GM19240 (cell line): Measurements from ENCODE around the gene UPP2.

Experiments
- DNase-seq: peaks from one replicate; pipeline ENCODE4 v3.0.0; 2011; ENCODE audit warnings: low spot score; ENCODE audit not compliant: insufficient read length

UPP2 gene

DNA sequence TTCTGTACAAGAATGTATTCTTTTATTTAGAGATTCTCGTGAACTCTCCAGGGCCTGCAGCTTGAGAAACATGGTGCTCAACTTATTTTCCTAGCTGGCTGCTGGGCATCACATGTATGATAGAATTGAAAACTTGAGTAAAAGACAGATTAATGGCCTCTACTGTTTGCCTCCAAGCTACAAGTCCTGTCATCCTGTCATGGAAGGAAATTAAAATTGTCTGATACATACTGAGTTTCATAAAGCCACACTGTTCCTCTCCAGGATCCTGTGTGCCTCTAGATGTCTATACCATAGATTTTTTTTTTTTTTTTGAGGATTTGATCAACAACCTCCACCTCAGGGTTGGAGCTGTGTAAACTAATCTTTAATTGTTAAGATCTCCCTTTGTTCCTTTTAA is 38.5 kb downstream of the UPP2 start:
- no peak for DNase-seq

DNA sequence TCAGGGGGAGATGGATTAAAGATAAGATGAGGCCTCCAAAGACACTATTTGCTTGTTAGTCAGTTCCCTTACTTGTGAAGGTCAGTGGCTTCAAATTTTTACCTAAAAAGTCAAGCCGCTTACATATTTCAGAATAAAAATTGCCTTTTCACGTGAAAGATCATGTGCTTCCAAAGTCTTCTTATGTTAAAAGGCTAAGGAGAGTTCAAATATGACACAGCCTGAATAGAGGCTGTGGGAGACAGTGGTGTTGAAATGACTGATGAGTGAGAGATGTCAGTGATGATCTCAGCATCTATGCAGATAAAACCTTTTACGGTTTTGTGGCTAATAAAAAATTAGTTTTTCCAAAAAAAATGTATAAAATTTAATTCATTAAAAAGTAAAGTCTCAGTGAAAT is 40.5 kb downstream of the UPP2 start:
- no peak for DNase-seq

GRCh38 chr2:158142568-158143332 is 41.1 kb downstream of the UPP2 start:
- DNase-seq = no peak

- no peak for DNase-seq
Observed at GRCh38 chr2:158143703-158144360, 42.2 kb downstream of the UPP2 start.

- no peak for DNase-seq
Observed at GRCh38 chr2:158144914-158145625, 43.4 kb downstream of the UPP2 start.

DNA sequence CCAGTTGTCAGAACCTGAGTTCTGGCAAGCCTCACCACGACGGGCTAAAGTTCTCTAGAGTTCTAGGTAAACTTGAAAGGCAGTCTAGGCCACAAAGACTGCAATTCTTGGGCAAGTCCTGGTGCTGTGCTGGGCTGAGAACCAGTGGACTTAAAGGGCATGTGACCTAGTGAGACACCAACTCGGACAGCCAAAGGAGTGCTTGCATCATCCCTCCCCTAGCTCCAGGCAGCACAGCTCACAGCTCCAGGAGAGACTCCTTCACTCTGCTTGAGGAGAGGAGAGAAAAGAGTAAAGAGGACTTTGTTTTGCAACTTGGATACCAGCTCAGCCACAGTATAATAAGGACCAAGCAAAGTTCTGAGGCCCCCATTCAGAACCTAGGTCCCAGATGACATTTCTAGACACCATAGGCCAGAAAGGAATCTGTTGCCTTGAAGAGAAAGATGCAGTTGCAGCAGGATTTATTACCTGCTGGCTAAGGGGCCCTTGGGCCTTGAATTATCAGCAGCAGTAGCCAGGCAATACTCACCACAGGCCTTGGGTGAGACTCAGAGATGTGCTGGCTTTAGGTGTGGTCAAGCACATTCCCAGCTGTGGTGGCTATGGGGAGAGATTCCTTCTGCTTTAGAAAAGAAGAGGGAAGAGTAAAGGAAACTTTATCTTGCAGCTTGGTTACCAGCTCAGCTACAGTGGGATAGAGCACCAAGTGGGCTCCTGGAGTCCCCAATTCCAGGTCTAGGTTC is 51.8 kb downstream of the UPP2 start:
- no peak for DNase-seq

GRCh38 chr2:158154596-158154995 is 52.9 kb downstream of the UPP2 start:
- no peak for DNase-seq

DNA sequence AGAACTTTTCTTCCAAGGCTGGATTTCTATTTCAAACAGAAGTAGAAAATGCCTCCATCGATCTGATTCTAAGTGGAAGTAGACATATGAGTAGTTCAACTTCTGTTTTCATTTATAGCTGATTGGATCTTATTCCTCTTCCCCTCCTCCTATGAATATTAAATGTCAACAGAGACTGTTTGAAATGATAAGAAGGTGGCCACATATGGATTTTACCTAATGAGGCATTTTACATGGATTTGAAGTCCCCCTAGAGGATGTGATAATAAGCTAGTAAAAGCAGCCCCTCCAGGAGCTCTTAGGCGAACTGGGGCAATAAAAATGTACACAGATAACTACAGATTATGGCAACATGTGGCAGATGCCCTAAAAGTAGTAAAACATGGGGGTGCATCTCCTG is 71.0 kb downstream of the UPP2 start:
- DNase-seq = no peak

GRCh38 chr2:158174495-158174894 is 72.8 kb downstream of the UPP2 start:
- no peak for DNase-seq

DNA sequence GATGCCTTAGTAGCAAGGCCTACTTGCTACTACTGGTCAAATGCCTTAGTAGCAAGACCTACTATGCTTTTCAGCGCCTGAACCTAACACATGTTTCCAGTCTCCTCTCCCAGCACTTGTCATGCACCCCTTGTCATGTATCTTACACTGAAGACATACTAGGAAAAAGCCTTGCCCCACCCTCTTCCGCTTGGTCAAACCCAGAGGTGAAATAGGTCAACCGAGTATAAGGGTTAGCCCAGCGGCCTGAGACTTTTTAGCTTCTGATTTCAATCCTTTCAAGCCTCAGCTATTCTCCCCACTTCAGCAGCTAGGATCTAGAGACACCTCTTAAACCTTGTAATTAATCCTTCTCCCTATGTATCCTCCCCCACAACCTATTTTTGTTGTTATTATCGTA is 73.3 kb downstream of the UPP2 start:
- DNase-seq = no peak

DNA sequence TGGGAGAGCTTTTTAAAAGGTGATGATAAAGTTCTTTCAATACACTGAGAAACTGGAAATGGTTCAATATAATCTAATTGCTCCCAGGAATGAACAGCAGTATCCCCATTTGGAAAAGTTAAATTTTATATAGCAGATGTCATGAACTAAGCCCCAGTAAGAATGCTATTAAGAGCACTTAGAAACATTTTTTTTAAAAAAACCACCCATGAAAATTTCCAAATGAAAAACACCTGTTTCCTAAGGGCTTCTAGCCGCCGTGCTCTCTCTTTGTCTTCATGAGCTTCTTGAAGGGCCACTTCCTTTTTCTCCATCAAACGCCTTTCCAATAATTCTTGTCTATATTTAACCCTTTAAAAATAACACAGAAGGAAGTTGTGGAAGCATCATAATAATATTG is 77.0 kb downstream of the UPP2 start:
- no peak for DNase-seq

- no peak for DNase-seq
Observed at GRCh38 chr2:158179660-158180059, 78.0 kb downstream of the UPP2 start.

- DNase-seq = no peak
Observed at GRCh38 chr2:158181171-158181570, 79.5 kb downstream of the UPP2 start.

DNA sequence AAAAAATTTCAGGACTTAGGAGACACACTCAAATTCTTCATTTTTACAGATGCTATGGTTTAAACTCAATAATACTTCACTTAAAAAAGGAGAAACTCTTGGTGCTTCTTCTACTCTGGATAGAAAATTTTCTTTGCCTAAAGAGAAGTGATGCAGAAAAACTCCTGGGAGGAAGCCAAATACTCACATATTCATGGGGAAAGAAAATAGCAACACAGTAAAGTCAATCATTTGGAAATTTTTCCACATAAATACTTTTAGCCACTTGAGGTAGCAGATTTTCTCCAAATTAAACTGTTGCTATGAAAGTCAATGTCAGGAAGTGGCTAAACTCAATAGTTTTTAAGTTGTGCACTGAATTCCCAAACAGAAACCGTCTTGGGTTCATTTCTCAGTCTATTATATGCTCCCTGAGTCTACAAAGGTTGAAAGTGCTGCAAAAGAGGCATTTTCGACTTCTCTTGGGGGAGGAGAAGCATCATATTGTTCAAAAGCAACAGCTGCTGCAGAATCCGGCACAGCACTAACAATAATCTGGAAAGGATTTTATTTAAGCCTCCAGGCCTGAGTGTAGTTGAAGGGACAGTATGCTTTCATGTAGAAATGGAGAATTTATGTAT is 81.1 kb downstream of the UPP2 start:
- no peak for DNase-seq

- no peak for DNase-seq
Observed at GRCh38 chr2:158184001-158184400, 82.3 kb downstream of the UPP2 start.

DNA sequence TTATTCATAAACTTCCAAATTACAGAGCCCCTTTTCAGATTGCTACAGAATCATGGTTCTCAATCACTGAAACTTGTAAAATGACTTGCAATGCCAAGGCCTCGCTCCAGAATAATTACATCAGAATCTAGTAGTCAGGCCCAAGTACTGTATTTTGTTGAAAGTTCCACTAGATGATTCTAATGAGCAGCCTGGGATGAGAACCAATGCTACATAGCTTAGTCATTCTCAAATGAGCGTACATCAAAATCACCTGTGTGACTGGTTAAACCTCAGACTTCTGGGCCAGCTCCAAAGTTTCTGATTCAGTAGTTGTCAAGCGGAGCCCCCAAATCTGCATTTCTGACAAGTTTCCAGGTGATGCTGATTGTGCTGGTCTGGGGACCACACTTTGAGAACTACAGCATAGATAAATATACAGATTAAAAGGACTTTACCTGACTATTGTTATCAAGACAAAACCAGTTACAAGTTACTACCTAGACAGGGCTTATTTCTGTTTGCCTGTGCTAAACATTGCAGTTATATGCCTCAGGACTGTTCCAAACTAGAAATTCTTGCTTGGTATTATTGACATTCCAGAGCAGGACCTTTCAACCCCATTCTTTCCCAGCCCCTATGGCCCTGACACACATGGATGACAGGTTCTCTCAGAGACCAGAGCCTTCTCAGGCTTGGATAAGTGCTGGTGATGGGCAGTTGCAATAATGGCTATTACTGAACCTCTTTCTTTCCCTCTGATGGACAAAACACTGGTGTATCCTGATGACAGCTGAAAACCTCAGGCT is 83.1 kb downstream of the UPP2 start:
- DNase-seq = no peak
